ENCODE measurements around the gene ADI1.
A peak's percentile ranks its signal among the peaks of the same experiment; 100 is the strongest.
"Not testable (repeated sequence)": the region's sequence is repeated elsewhere in the genome, so short reads cannot be mapped to it uniquely, and the experiment has no call there.

The ADI1 gene

GRCh38 chr2:3461801-3462492, 57.4 kb downstream of the ADI1 start:
- peak; percentile 18 for DNase-seq

GRCh38 chr2:3460831-3461800, 58.2 kb downstream of the ADI1 start:
- DNase-seq: peak; percentile 37

GRCh38 chr2:3460156-3460555, 59.2 kb downstream of the ADI1 start:
- DNase-seq: no peak

GRCh38 chr2:3459185-3460015, 59.9 kb downstream of the ADI1 start:
- no peak for DNase-seq

GRCh38 chr2:3458396-3459184, 60.7 kb downstream of the ADI1 start:
- no peak for DNase-seq

GRCh38 chr2:3457524-3458395, 61.6 kb downstream of the ADI1 start:
- DNase-seq: no peak

GRCh38 chr2:3456125-3456524, 63.2 kb downstream of the ADI1 start:
- DNase-seq: no peak

GRCh38 chr2:3454802-3455201, 64.5 kb downstream of the ADI1 start:
- no peak for DNase-seq

- not testable (repeated sequence) for DNase-seq
Measured at GRCh38 chr2:3454005-3454404, 65.3 kb downstream of the ADI1 start.

- no peak for DNase-seq
Measured at GRCh38 chr2:3453190-3453999, 65.9 kb downstream of the ADI1 start.

GRCh38 chr2:3451926-3452671, 67.2 kb downstream of the ADI1 start:
- no peak for DNase-seq

- DNase-seq: peak; percentile 76
Measured at GRCh38 chr2:3451169-3451568, 68.2 kb downstream of the ADI1 start.

- peak; percentile 77 for DNase-seq
Measured at GRCh38 chr2:3450385-3451010, 68.8 kb downstream of the ADI1 start.

- no peak for DNase-seq
Measured at GRCh38 chr2:3449936-3450335, 69.4 kb downstream of the ADI1 start.

GRCh38 chr2:3449086-3449485, 70.2 kb downstream of the ADI1 start:
- no peak for DNase-seq

- DNase-seq: not testable (repeated sequence)
Measured at GRCh38 chr2:3448441-3448911, 70.9 kb downstream of the ADI1 start.

GRCh38 chr2:3447789-3448317, 71.5 kb downstream of the ADI1 start:
- DNase-seq: peak; percentile 61

All from COR-L47 (cell line).